B cell (primary cell): ENCODE measurements around the gene COL26A1.

Experiments
- EZH2 ChIP-seq: IDR thresholded peaks from 2 replicates; pipeline ENCODE4 v1.6.1; 2012; ENCODE audit warnings: borderline replicate concordance, low read depth, mild to moderate bottlenecking, moderate library complexity, low read length; ENCODE audit not compliant: insufficient read depth, poor library complexity, severe bottlenecking
- TF ChIP-seq, protein P1 (sequence below): fragments of 200-600 bp; IDR thresholded peaks from one replicate; pipeline ENCODE4 v1.8.0; 2022; ENCODE audit warnings: antibody characterized with exemption, mild to moderate bottlenecking

DNA sequence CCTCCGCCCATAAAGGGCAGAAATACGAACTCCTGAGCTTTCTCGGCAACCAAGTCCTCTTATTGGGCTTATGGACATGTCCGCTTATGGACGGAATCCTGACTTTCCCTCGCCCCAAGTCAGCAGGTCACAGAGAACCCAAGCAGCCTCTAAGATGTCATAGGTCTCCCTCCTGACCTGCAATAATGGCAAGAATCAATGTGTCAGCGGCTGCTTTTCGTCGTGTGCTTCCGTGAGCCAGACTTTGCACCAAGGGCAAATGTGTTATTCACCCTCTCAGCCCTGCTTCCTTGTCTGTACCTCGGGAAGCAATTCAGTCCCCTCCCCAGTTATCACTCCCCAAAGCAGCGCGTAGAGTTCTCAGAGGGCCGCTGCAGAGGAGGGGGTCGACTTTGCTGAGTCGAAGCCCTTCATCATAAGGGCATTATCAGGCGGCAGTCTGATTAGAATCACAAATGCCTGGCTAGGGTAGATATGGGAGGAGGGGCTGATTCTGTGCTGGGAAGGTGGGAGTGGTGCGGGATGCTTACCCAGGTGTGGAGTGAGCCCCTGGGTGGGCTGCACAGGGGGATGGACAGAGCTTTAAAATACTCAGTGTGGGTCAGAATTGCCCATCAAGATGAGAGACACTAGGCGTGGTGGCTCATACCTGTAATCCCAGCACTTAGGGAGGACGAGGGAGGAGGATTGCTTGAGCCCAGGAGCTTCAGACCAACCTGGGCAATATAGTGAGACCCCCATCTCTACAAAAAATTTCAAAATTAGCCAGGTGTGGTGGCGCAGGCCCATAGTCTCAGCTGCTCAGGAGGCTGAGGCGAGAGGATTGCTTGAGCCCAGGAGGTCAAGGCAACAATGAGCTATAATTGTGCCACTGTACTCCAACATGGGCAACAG lies 36.0 kb downstream of the COL26A1 start:
- no peak for TF ChIP-seq EZH2
- TF ChIP-seq, protein P1, sequence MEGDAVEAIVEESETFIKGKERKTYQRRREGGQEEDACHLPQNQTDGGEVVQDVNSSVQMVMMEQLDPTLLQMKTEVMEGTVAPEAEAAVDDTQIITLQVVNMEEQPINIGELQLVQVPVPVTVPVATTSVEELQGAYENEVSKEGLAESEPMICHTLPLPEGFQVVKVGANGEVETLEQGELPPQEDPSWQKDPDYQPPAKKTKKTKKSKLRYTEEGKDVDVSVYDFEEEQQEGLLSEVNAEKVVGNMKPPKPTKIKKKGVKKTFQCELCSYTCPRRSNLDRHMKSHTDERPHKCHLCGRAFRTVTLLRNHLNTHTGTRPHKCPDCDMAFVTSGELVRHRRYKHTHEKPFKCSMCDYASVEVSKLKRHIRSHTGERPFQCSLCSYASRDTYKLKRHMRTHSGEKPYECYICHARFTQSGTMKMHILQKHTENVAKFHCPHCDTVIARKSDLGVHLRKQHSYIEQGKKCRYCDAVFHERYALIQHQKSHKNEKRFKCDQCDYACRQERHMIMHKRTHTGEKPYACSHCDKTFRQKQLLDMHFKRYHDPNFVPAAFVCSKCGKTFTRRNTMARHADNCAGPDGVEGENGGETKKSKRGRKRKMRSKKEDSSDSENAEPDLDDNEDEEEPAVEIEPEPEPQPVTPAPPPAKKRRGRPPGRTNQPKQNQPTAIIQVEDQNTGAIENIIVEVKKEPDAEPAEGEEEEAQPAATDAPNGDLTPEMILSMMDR = no peak
